GM12891 (cell line): ENCODE data around the gene NUDCD3.
"Not testable (repeated sequence)": the region's sequence is repeated elsewhere in the genome, so short reads cannot be mapped to it uniquely, and the experiment has no call there.

Experiments
- DNase-seq: peaks from one replicate; pipeline ENCODE4 v3.0.0; 2011; ENCODE audit warnings: low spot score; ENCODE audit not compliant: insufficient read length
- FAIRE-seq: peaks from 2 replicates; lab custom pipeline; 2011; peaks lifted over from hg19 to GRCh38; lab: Jason Lieb, UNC
- PAX5 ChIP-seq: IDR thresholded peaks from 2 replicates; pipeline ENCODE4 v1.6.1; 2011; ENCODE audit warnings: low read length, moderate library complexity, mild to moderate bottlenecking; ENCODE audit not compliant: insufficient read depth, severe bottlenecking
- POLR2A ChIP-seq: IDR thresholded peaks from 2 replicates; pipeline ENCODE4 v1.6.1; 2011; ENCODE audit warnings: low read depth, low read length, control low read depth
- POLR2AphosphoS5 ChIP-seq: IDR thresholded peaks from 2 replicates; pipeline ENCODE4 v1.6.1; 2011; ENCODE audit warnings: low read depth, low read length, control low read depth
- POU2F2 ChIP-seq: IDR thresholded peaks from 2 replicates; pipeline ENCODE4 v1.6.1; 2011; ENCODE audit warnings: low read depth, mild to moderate bottlenecking, control low read depth, low read length, moderate library complexity
- SPI1 ChIP-seq: IDR thresholded peaks from 2 replicates; pipeline ENCODE4 v1.6.1; 2011; ENCODE audit warnings: low read depth, low read length, control low read depth
- TAF1 ChIP-seq: IDR thresholded peaks from 2 replicates; pipeline ENCODE4 v1.6.1; 2011; ENCODE audit warnings: low read depth, low read length, control low read depth

Gene NUDCD3

GRCh38 chr7:44519546-44519945, 29.1 kb upstream of the NUDCD3 start:
- TF ChIP-seq POU2F2 (no peak), POLR2A (no peak), TAF1 (no peak), POLR2AphosphoS5 (no peak), SPI1 (no peak), PAX5 (no peak)
- DNase-seq, result no peak
- no peak for FAIRE-seq

- DNase-seq (no peak), FAIRE-seq (no peak)
- TF ChIP-seq POLR2A, result no peak
- TF ChIP-seq POLR2AphosphoS5, result no peak
- TF ChIP-seq POU2F2, result no peak
- TF ChIP-seq PAX5, result no peak
- no peak for TF ChIP-seq TAF1
- no peak for TF ChIP-seq SPI1
Measured at GRCh38 chr7:44518761-44519160, 28.3 kb upstream of the NUDCD3 start.

GRCh38 chr7:44517175-44517574, 26.7 kb upstream of the NUDCD3 start:
- no peak for DNase-seq
- TF ChIP-seq SPI1 (no peak), TAF1 (no peak), POLR2A (no peak), POU2F2 (no peak), POLR2AphosphoS5 (no peak), PAX5 (no peak)
- FAIRE-seq, result no peak

GRCh38 chr7:44515590-44516268, 25.3 kb upstream of the NUDCD3 start:
- DNase-seq (no peak), FAIRE-seq (no peak)

GRCh38 chr7:44512736-44513135, 22.3 kb upstream of the NUDCD3 start:
- FAIRE-seq (no peak), DNase-seq (no peak)
- TF ChIP-seq POLR2A (no peak), POU2F2 (no peak), SPI1 (no peak), POLR2AphosphoS5 (no peak), TAF1 (no peak), PAX5 (no peak)

More at GRCh38 chr7:44515590-44516268, 25.3 kb upstream of the NUDCD3 start:
- TF ChIP-seq POLR2A (no peak), TAF1 (no peak), SPI1 (no peak), PAX5 (no peak), POLR2AphosphoS5 (no peak), POU2F2 (no peak)

- DNase-seq (no peak), FAIRE-seq (no peak)
- TF ChIP-seq TAF1 (no peak), POU2F2 (no peak), POLR2AphosphoS5 (no peak), SPI1 (no peak)
Measured at GRCh38 chr7:44511863-44512468, 21.5 kb upstream of the NUDCD3 start.

GRCh38 chr7:44511236-44511635, 20.8 kb upstream of the NUDCD3 start:
- FAIRE-seq (no peak), DNase-seq (no peak)
- TF ChIP-seq TAF1 (no peak), PAX5 (no peak), SPI1 (no peak), POLR2A (no peak), POU2F2 (no peak), POLR2AphosphoS5 (no peak)

GRCh38 chr7:44508328-44509030, 18.0 kb upstream of the NUDCD3 start:
- TF ChIP-seq POLR2A, result no peak
- TF ChIP-seq POLR2AphosphoS5, result no peak
- no peak for TF ChIP-seq SPI1
- no peak for TF ChIP-seq POU2F2
- TF ChIP-seq PAX5, result no peak
- TF ChIP-seq TAF1, result no peak
- FAIRE-seq (no peak), DNase-seq (no peak)

GRCh38 chr7:44506592-44507288, 16.3 kb upstream of the NUDCD3 start:
- DNase-seq, FAIRE-seq: not testable (repeated sequence)
